GM21360 (cell line): Measurements from ENCODE around the gene SEC11A.
"Not testable (repeated sequence)": the region's sequence is repeated elsewhere in the genome, so short reads cannot be mapped to it uniquely, and the experiment has no call there.

ENCODE experiments used
- ATAC-seq: cut with Tn5 transposase; IDR thresholded peaks from one replicate; pipeline ENCODE4 v1.9.1; 2021; ENCODE audit warnings: mild to moderate bottlenecking, moderate library complexity; ENCODE audit not compliant: unreplicated experiment

The SEC11A gene

GRCh38 chr15:84716036-84716732 lies at the start of gene SEC11A:
Gene SEC11A (minus strand): TSS chr15:84716139. CDS start chr15:84716075, 64 bp downstream.
- ATAC-seq = peak; percentile 93

- no peak for ATAC-seq
Measured at GRCh38 chr15:84765675-84766074, 49.7 kb upstream of the SEC11A start.

- ATAC-seq = no peak
Measured at GRCh38 chr15:84764989-84765388, 49.0 kb upstream of the SEC11A start.

- no peak for ATAC-seq
Measured at GRCh38 chr15:84764585-84764984, 48.6 kb upstream of the SEC11A start.

GRCh38 chr15:84762840-84763572 lies 47.1 kb upstream of the SEC11A start:
- no peak for ATAC-seq

GRCh38 chr15:84761607-84762131 lies 45.7 kb upstream of the SEC11A start:
- peak; percentile 58 for ATAC-seq

GRCh38 chr15:84760219-84760618 lies 44.3 kb upstream of the SEC11A start:
- no peak for ATAC-seq

- no peak for ATAC-seq
Measured at GRCh38 chr15:84759018-84759417, 43.1 kb upstream of the SEC11A start.

GRCh38 chr15:84755736-84756527 lies 40.0 kb upstream of the SEC11A start:
- ATAC-seq = no peak

- ATAC-seq = not testable (repeated sequence)
Measured at GRCh38 chr15:84754889-84755288, 39.0 kb upstream of the SEC11A start.

- ATAC-seq = no peak
Measured at GRCh38 chr15:84752700-84753099, 36.8 kb upstream of the SEC11A start.

- no peak for ATAC-seq
Measured at GRCh38 chr15:84752195-84752594, 36.3 kb upstream of the SEC11A start.

- ATAC-seq = not testable (repeated sequence)
Measured at GRCh38 chr15:84751721-84752120, 35.8 kb upstream of the SEC11A start.

GRCh38 chr15:84750583-84751092 lies 34.7 kb upstream of the SEC11A start:
- ATAC-seq = peak; percentile 34

- ATAC-seq = no peak
Measured at GRCh38 chr15:84749111-84749991, 33.4 kb upstream of the SEC11A start.

GRCh38 chr15:84748274-84749110 lies 32.6 kb upstream of the SEC11A start, which contains the start of gene ZNF592:
Gene ZNF592 (plus strand): TSS chr15:84748592. CDS start chr15:84782676, 34,084 bp downstream.
- ATAC-seq = peak; percentile 46

GRCh38 chr15:84747416-84748273 lies 31.7 kb upstream of the SEC11A start:
- ATAC-seq = peak; percentile 41

GRCh38 chr15:84741121-84741520 lies 25.2 kb upstream of the SEC11A start:
- no peak for ATAC-seq
